HCT116 (cell line): ENCODE measurements around the gene ATP5MC3. TPM values are rescaled to one million over a fixed set of nuclear protein-coding genes. Genes with fewer than 3 reads are reported as not detected.

Experiments used
- ATAC-seq: fragments of 200-7000 bp; cut with Tn5 transposase; 2 replicates; pipeline ENCODE4 v1.9.1; 2020; ENCODE audit warnings: mild to moderate bottlenecking, moderate library complexity
- BruUV-seq: library from RNA; stranded (reverse); fragments of 400-500 nt; replicated peaks from 2 replicates; lab custom pipeline; 2021; lab: Mats Ljungman, UMichigan
- CTCF ChIA-PET: fragments of 300-600 bp; sonication (Branson Sonifier 250); formaldehyde crosslinking; loops from one replicate; lab custom pipeline; 2021; ENCODE audit warnings: antibody characterized with exemption; lab: Charles Lee
- POLR2A ChIA-PET: fragments of 300-600, 350-600 bp; sonication (Branson Sonifier 250); formaldehyde crosslinking; loops from one replicate; lab custom pipeline; 2021; ENCODE audit warnings: antibody characterized with exemption; lab: Charles Lee
- RAD21 ChIA-PET, 2 experiments: fragments of 300-600 bp; sonication (Branson Sonifier 250); formaldehyde crosslinking; loops; one replicate each; lab custom pipeline; 2023; ENCODE audit warnings: low total read pairs in 2 of 2; ENCODE audit not compliant: uncharacterized antibody in 2 of 2, unreplicated experiment in 2 of 2, low non-redundant PET in 1 of 2; lab: Charles Lee
- DNase-seq: peaks from one replicate; pipeline ENCODE4 v3.0.0-alpha.2; 2010; ENCODE audit warnings: low read depth, low spot score
- H2AFZ ChIP-seq: fragments of 200-600 bp; shearing (Covaris generic), sonication (generic); 2 replicates; pipeline ENCODE4 v1.6.1; 2017; ENCODE audit warnings: low read depth, mixed run types, mixed read lengths, antibody characterized with exemption, low read length; ENCODE audit not compliant: poor library complexity, severe bottlenecking
- H3K27ac ChIP-seq: 2 replicates; pipeline ENCODE4 v1.5.1; 2012; ENCODE audit warnings: low read depth, low read length
- H3K27me3 ChIP-seq: fragments of 200-600 bp; sonication (generic); 2 replicates; pipeline ENCODE4 v1.6.1; 2016; ENCODE audit warnings: mixed run types, low read length, mixed read lengths; ENCODE audit not compliant: insufficient read depth
- H3K36me3 ChIP-seq, 2 experiments: fragments of 200-500 bp in 1 of 2; fragments of 200-600 bp in 1 of 2; sonication (Bioruptor generic) in 1 of 2; sonication (generic) in 1 of 2; 2 replicates each; pipeline versions ENCODE4 v1.5.1 to v1.6.1; 2014 to 2016; ENCODE audit warnings: low read length in 2 of 2, inconsistent platforms in 1 of 2, mixed read lengths in 1 of 2, mixed run types in 1 of 2; ENCODE audit not compliant: insufficient read depth in 2 of 2, control insufficient read depth in 1 of 2
- H3K4me1 ChIP-seq, 2 experiments: fragments of 200-600 bp in 1 of 2; sonication (generic) in 1 of 2; 2 replicates each; pipeline versions ENCODE4 v1.5.1 to v1.6.1; 2012 to 2017; ENCODE audit warnings: low read length in 2 of 2, inconsistent platforms in 1 of 2, mild to moderate bottlenecking in 1 of 2, mixed read lengths in 1 of 2, mixed run types in 1 of 2, moderate library complexity in 1 of 2; ENCODE audit not compliant: insufficient read depth in 2 of 2, control insufficient read depth in 1 of 2
- H3K4me2 ChIP-seq: fragments of 200-600 bp; sonication (generic); 2 replicates; pipeline ENCODE4 v1.6.1; 2017; ENCODE audit warnings: mixed run types, low read length, mixed read lengths
- H3K4me3 ChIP-seq, 2 experiments: fragments of 200-600 bp in 1 of 2; sonication (generic) in 1 of 2; replicated peaks in 1 of 2; 2 replicates each; pipeline ENCODE4 v1.5.1; 2011 to 2016; ENCODE audit warnings: low read length in 2 of 2, control low read depth in 1 of 2, low read depth in 1 of 2, mild to moderate bottlenecking in 1 of 2, mixed read lengths in 1 of 2, mixed run types in 1 of 2
- H3K79me2 ChIP-seq: fragments of 200-600 bp; sonication (generic); 2 replicates; pipeline ENCODE4 v1.6.1; 2017; ENCODE audit warnings: mild to moderate bottlenecking, mixed run types, low read length, moderate library complexity, mixed read lengths; ENCODE audit not compliant: insufficient read depth
- H3K9ac ChIP-seq: fragments of 200-600 bp; sonication (generic); 2 replicates; pipeline ENCODE4 v1.6.1; 2016; ENCODE audit warnings: low read length, mixed read lengths
- H3K9me2 ChIP-seq: fragments of 200-600 bp; sonication (generic), shearing (Covaris generic); 2 replicates; pipeline ENCODE4 v1.6.1; 2017; ENCODE audit warnings: mixed run types, mild to moderate bottlenecking, moderate library complexity; ENCODE audit not compliant: insufficient read depth
- H3K9me3 ChIP-seq, 2 experiments: fragments of 200-500 bp in 1 of 2; fragments of 200-600 bp in 1 of 2; sonication (Bioruptor generic) in 1 of 2; sonication (generic) in 1 of 2; 2 replicates each; pipeline ENCODE4 v1.6.1; 2014 to 2017; ENCODE audit warnings: low read length in 2 of 2, mixed read lengths in 2 of 2, inconsistent platforms in 1 of 2, low read depth in 1 of 2, mild to moderate bottlenecking in 1 of 2, mixed run types in 1 of 2, moderate library complexity in 1 of 2; ENCODE audit not compliant: control insufficient read depth in 1 of 2, insufficient read depth in 1 of 2
- H4K20me1 ChIP-seq: fragments of 200-600 bp; sonication (generic), shearing (Covaris generic); 2 replicates; pipeline ENCODE4 v1.6.1; 2017; ENCODE audit warnings: mixed run types, mild to moderate bottlenecking, moderate library complexity; ENCODE audit not compliant: insufficient read depth
- CBX3 ChIP-seq: IDR thresholded peaks from 2 replicates; pipeline ENCODE4 v1.6.1; 2012; ENCODE audit warnings: low read depth
- EGR1 ChIP-seq: IDR thresholded peaks from 2 replicates; pipeline ENCODE4 v1.6.1; 2012; ENCODE audit warnings: low read depth
- EZH2 ChIP-seq: fragments of 200-600 bp; sonication (generic); IDR thresholded peaks from 2 replicates; pipeline ENCODE4 v1.6.1; 2017; ENCODE audit warnings: antibody characterized with exemption, mixed run types
- RAD21 ChIP-seq: IDR thresholded peaks from 2 replicates; pipeline ENCODE4 v1.6.1; 2012; ENCODE audit warnings: low read depth, mild to moderate bottlenecking
- ZFX ChIP-seq: fragments of 450-650 bp; IDR thresholded peaks from 2 replicates; pipeline ENCODE4 v1.6.1; 2017
- ZNF274 ChIP-seq: fragments of 200-500 bp; sonication (Bioruptor generic); IDR thresholded peaks from 2 replicates; pipeline ENCODE4 v1.6.1; 2014; ENCODE audit warnings: mild to moderate bottlenecking, low read depth, low read length, inconsistent platforms
- intact Hi-C: fragments of 100-400 bp; cut with micrococcal nuclease; formaldehyde crosslinking; loops from 2 replicates; pipeline ENCODE4 v1.10.0; 2022
- total RNA-seq: library from RNA; stranded (reverse); gene quantifications from one replicate; pipeline ENCODE4 v1.2.1, GENCODE V29; 2021; ENCODE audit not compliant: unreplicated experiment
- TF ChIP-seq, protein P1 (sequence below): IDR thresholded peaks from 2 replicates; pipeline ENCODE4 v1.6.1; 2012
- TF ChIP-seq, protein P2 (sequence below): IDR thresholded peaks from 2 replicates; pipeline ENCODE4 v1.6.1; 2012; ENCODE audit warnings: low read depth

The ATP5MC3 gene
- total RNA-seq, 1 experiment from 2014 or later, result 361 TPM

DNA sequence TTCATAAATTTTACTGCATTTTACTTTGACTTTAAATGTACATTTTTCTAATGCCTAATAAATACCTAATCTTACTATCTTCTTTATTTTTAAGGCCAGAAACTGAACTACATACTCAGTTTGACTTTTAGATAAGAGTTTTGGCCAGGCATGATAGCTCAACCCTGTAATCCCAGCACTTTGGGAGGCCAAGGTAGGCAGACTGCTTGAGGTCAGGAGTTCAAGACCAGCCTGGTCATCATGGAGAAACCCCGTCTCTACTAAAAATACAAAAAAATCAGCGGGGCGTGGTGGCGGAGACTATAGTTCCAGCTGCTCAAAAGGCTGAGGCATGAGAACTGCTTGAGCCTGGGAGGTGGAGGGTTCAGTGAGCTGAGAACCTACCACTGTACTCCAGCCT, 22.6 kb downstream of the ATP5MC3 start:
- H3K27ac ChIP-seq, result no peak overlapping the region
- ChIA-PET RAD21 (no interaction called here), CTCF (no interaction called here), POLR2A (interaction anchor here (1.4 kb wide), 1 partner anchor 10 kb away, joined by 3 read pairs; no protein-coding TSS in a partner anchor)
- BruUV-seq, result no TSS peak
- no peaks in the 10 kb centered on the region; the same call in 1 of the 2 replicates for H4K20me1 ChIP-seq
- peaks cover 94% of the 10 kb centered on the region for H3K79me2 ChIP-seq
- H3K9me2 ChIP-seq, result no peaks in the 10 kb centered on the region
- no peak overlapping the region for H3K4me2 ChIP-seq
- H3K9me3 ChIP-seq, result no peaks in the 10 kb centered on the region
- H3K4me1 ChIP-seq, result peaks cover 3 to 13% of the 10 kb centered on the region in 2 experiments; a peak in 2 of 4 replicates
- H3K27me3 ChIP-seq, result no peaks in the 10 kb centered on the region
- no peak overlapping the region for H3K4me3 ChIP-seq
- intact Hi-C loops, result no loop called here
- ATAC-seq (no peak), DNase-seq (no peak)
- no peak overlapping the region for H2AFZ ChIP-seq
- H3K9ac ChIP-seq, result no peak overlapping the region
- H3K36me3 ChIP-seq, result no peaks in the 10 kb centered on the region
- no peak for TF ChIP-seq EZH2
- no peak for TF ChIP-seq ZNF274

DNA sequence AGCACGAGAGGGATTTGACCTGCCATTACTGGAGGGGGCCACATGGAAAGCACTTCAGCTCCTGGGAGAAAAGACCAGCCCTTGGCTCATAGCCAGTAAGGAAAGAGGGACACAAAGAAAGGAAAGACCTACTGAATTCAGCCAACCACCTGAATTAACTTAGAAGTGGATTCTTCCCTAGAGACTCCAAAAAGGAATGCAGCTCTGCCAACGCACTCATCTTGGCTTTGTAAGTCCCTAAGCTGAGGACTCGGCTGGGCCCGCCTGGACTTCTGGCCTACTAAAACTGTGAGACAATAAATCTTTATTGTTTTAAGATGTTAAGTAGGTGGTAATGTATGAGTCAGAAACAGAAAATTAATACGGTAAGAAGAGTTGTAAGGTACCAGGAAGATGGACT, 25.0 kb downstream of the ATP5MC3 start:
- Histone ChIP-seq H3K4me1 (peaks cover 3 to 13% of the 10 kb centered on the region in 2 experiments; a peak in 2 of 4 replicates), H3K9me2 (no peaks in the 10 kb centered on the region), H3K27me3 (no peaks in the 10 kb centered on the region), H3K79me2 (peaks cover 91% of the 10 kb centered on the region), H3K4me3 (no peak overlapping the region), H3K9ac (no peak overlapping the region), H3K36me3 (no peaks in the 10 kb centered on the region), H2AFZ (no peak overlapping the region), H3K27ac (no peak overlapping the region), H3K9me3 (no peaks in the 10 kb centered on the region), H4K20me1 (no peaks in the 10 kb centered on the region; the same call in 1 of the 2 replicates), H3K4me2 (no peak overlapping the region)
- no peak for ATAC-seq
- RAD21 ChIA-PET, result no interaction called here
- POLR2A ChIA-PET, result no interaction called here
- DNase-seq, result no peak
- CTCF ChIA-PET, result no interaction called here
- TF ChIP-seq, protein P1, sequence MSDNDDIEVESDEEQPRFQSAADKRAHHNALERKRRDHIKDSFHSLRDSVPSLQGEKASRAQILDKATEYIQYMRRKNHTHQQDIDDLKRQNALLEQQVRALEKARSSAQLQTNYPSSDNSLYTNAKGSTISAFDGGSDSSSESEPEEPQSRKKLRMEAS, result no peak
- TF ChIP-seq CBX3, result no peak
- TF ChIP-seq RAD21, result no peak
- no peak for TF ChIP-seq EGR1
- TF ChIP-seq, protein P2, sequence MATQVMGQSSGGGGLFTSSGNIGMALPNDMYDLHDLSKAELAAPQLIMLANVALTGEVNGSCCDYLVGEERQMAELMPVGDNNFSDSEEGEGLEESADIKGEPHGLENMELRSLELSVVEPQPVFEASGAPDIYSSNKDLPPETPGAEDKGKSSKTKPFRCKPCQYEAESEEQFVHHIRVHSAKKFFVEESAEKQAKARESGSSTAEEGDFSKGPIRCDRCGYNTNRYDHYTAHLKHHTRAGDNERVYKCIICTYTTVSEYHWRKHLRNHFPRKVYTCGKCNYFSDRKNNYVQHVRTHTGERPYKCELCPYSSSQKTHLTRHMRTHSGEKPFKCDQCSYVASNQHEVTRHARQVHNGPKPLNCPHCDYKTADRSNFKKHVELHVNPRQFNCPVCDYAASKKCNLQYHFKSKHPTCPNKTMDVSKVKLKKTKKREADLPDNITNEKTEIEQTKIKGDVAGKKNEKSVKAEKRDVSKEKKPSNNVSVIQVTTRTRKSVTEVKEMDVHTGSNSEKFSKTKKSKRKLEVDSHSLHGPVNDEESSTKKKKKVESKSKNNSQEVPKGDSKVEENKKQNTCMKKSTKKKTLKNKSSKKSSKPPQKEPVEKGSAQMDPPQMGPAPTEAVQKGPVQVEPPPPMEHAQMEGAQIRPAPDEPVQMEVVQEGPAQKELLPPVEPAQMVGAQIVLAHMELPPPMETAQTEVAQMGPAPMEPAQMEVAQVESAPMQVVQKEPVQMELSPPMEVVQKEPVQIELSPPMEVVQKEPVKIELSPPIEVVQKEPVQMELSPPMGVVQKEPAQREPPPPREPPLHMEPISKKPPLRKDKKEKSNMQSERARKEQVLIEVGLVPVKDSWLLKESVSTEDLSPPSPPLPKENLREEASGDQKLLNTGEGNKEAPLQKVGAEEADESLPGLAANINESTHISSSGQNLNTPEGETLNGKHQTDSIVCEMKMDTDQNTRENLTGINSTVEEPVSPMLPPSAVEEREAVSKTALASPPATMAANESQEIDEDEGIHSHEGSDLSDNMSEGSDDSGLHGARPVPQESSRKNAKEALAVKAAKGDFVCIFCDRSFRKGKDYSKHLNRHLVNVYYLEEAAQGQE, result no peak
- no peak for TF ChIP-seq ZFX
- intact Hi-C loops, result no loop called here
- BruUV-seq, result no TSS peak
